WTC11 (cell line): Measurements from ENCODE around the gene PICALM. TPM values are rescaled to one million over a fixed set of nuclear protein-coding genes. Genes with fewer than 3 reads are reported as not detected.

Experiments used
- ATAC-seq: fragments of 200-7000 bp; cut with Tn5 transposase; 2 replicates; pipeline ENCODE4 v1.10.0; 2021; ENCODE audit warnings: mild to moderate bottlenecking, moderate library complexity
- CTCF ChIA-PET: fragments of 300-600 bp; sonication (Branson Sonifier 250); formaldehyde crosslinking; loops from one replicate; lab custom pipeline; 2021; ENCODE audit warnings: antibody characterized with exemption; lab: Charles Lee
- POLR2A ChIA-PET: fragments of 350-600 bp; sonication (Branson Sonifier 250); formaldehyde crosslinking; loops from one replicate; lab custom pipeline; 2021; ENCODE audit warnings: antibody characterized with exemption; lab: Charles Lee
- DNase-seq: peaks from one replicate; pipeline ENCODE4 v3.0.0; 2021; ENCODE audit warnings: low spot score
- H3K27ac Mint-ChIP-seq: 2 replicates; pipeline ENCODE4 v1.8.0; 2021; ENCODE audit warnings: mixed read lengths
- H3K27me3 Mint-ChIP-seq: 2 replicates; pipeline ENCODE4 v1.8.0; 2021; ENCODE audit warnings: low read depth, mild to moderate bottlenecking, moderate library complexity, mixed read lengths
- H3K36me3 Mint-ChIP-seq: 2 replicates; pipeline ENCODE4 v1.8.0; 2021; ENCODE audit warnings: mixed read lengths
- H3K4me1 Mint-ChIP-seq: 2 replicates; pipeline ENCODE4 v1.8.0; 2022; ENCODE audit warnings: mixed read lengths
- H3K4me3 Mint-ChIP-seq: 2 replicates; pipeline ENCODE4 v1.8.0; 2021; ENCODE audit warnings: mild to moderate bottlenecking, moderate library complexity, mixed read lengths
- H3K9me3 Mint-ChIP-seq: 2 replicates; pipeline ENCODE4 v1.8.0; 2021; ENCODE audit warnings: mixed read lengths
- ARID4B ChIP-seq: sonication (generic); formaldehyde crosslinking; IDR thresholded peaks from 2 replicates; pipeline ENCODE4 v1.8.0; 2023; ENCODE audit warnings: missing genetic modification reagents, mild to moderate bottlenecking, borderline replicate concordance
- ATF3 ChIP-seq: sonication (generic); formaldehyde crosslinking; conservative IDR thresholded peaks from 2 replicates; pipeline ENCODE4 v1.8.1; 2022; ENCODE audit warnings: mild to moderate bottlenecking, missing genetic modification reagents
- ATF6 ChIP-seq: sonication (generic); formaldehyde crosslinking; IDR thresholded peaks from 2 replicates; pipeline ENCODE4 v1.8.1; 2023; ENCODE audit warnings: mild to moderate bottlenecking, missing genetic modification reagents
- CREB1 ChIP-seq: sonication (generic); formaldehyde crosslinking; IDR thresholded peaks from 2 replicates; pipeline ENCODE4 v1.8.0; 2023; ENCODE audit warnings: mild to moderate bottlenecking, missing genetic modification reagents
- E2F1 ChIP-seq: sonication (generic); formaldehyde crosslinking; IDR thresholded peaks from 2 replicates; pipeline ENCODE4 v1.8.0; 2022; ENCODE audit warnings: mild to moderate bottlenecking, missing genetic modification reagents
- E2F5 ChIP-seq: sonication (generic); formaldehyde crosslinking; IDR thresholded peaks from 2 replicates; pipeline ENCODE4 v1.8.1; 2022; ENCODE audit warnings: mild to moderate bottlenecking, moderate library complexity, missing genetic modification reagents
- EMX1 ChIP-seq: fragments of 250-450 bp; sonication (Bioruptor Pico); IDR thresholded peaks from 2 replicates; pipeline ENCODE4 v1.8.0; 2021; ENCODE audit warnings: mild to moderate bottlenecking
- HMGA2 ChIP-seq: fragments of 250-450 bp; sonication (Bioruptor Pico); IDR thresholded peaks from 2 replicates; pipeline ENCODE4 v1.4.0; 2021; ENCODE audit warnings: mild to moderate bottlenecking, moderate library complexity
- MAX ChIP-seq: sonication (generic); formaldehyde crosslinking; IDR thresholded peaks from 2 replicates; pipeline ENCODE4 v1.8.0; 2022; ENCODE audit warnings: mild to moderate bottlenecking, missing genetic modification reagents
- MLX ChIP-seq: sonication (generic); formaldehyde crosslinking; IDR thresholded peaks from 2 replicates; pipeline ENCODE4 v1.8.1; 2023; ENCODE audit warnings: mild to moderate bottlenecking, missing genetic modification reagents, moderate library complexity
- MXD4 ChIP-seq: fragments of 250-450 bp; sonication (Bioruptor Pico); IDR thresholded peaks from 2 replicates; pipeline ENCODE4 v1.8.0; 2021; ENCODE audit warnings: mild to moderate bottlenecking, moderate library complexity, borderline replicate concordance
- MYBL2 ChIP-seq: sonication (generic); formaldehyde crosslinking; IDR thresholded peaks from 2 replicates; pipeline ENCODE4 v1.8.1; 2023; ENCODE audit warnings: mild to moderate bottlenecking, moderate library complexity, missing genetic modification reagents
- RORB ChIP-seq: fragments of 250-450 bp; sonication (Bioruptor Pico); IDR thresholded peaks from 2 replicates; pipeline ENCODE4 v1.9.0; 2021; ENCODE audit warnings: mild to moderate bottlenecking
- SOX15 ChIP-seq: fragments of 250-450 bp; sonication (Bioruptor Pico); IDR thresholded peaks from 2 replicates; pipeline ENCODE4 v1.9.0; 2021; ENCODE audit warnings: mild to moderate bottlenecking
- TP53 ChIP-seq: sonication (generic); formaldehyde crosslinking; IDR thresholded peaks from 2 replicates; pipeline ENCODE4 v1.8.1; 2023; ENCODE audit warnings: mild to moderate bottlenecking, missing genetic modification reagents
- ZNF121 ChIP-seq: sonication (generic); formaldehyde crosslinking; IDR thresholded peaks from 2 replicates; pipeline ENCODE4 v1.8.0; 2023; ENCODE audit warnings: missing genetic modification reagents
- ZNF232 ChIP-seq: sonication (generic); formaldehyde crosslinking; IDR thresholded peaks from 2 replicates; pipeline ENCODE4 v1.8.0; 2022; ENCODE audit warnings: mild to moderate bottlenecking, missing genetic modification reagents
- ZNF263 ChIP-seq: sonication (generic); formaldehyde crosslinking; IDR thresholded peaks from 2 replicates; pipeline ENCODE4 v1.8.1; 2022; ENCODE audit warnings: low read depth, mild to moderate bottlenecking, moderate library complexity, missing genetic modification reagents
- ZNF317 ChIP-seq: sonication (generic); formaldehyde crosslinking; IDR thresholded peaks from 2 replicates; pipeline ENCODE4 v1.8.1; 2023; ENCODE audit warnings: low read depth, mild to moderate bottlenecking, moderate library complexity, missing genetic modification reagents, borderline replicate concordance
- ZNF416 ChIP-seq: fragments of 250-450 bp; sonication (Bioruptor Pico); IDR thresholded peaks from 2 replicates; pipeline ENCODE4 v1.9.0; 2021; ENCODE audit warnings: mild to moderate bottlenecking, inconsistent platforms
- ZNF425 ChIP-seq: fragments of 250-450 bp; sonication (Bioruptor Pico); conservative IDR thresholded peaks from 2 replicates; pipeline ENCODE4 v1.9.0; 2021; ENCODE audit warnings: mild to moderate bottlenecking
- ZNF671 ChIP-seq: fragments of 250-450 bp; sonication (Bioruptor Pico); IDR thresholded peaks from 2 replicates; pipeline ENCODE4 v1.8.0; 2021; ENCODE audit warnings: mild to moderate bottlenecking
- total RNA-seq: library from RNA; stranded (reverse); gene quantifications from 3 replicates; pipeline ENCODE4 v1.2.3, GENCODE V29; 2021

The PICALM gene
- total RNA-seq, 1 experiment from 2014 or later, result 69.9 TPM

- no peaks in the 10 kb centered on the region for H3K9me3 Mint-ChIP-seq
- DNase-seq, result no peak
- TF ChIP-seq CREB1 (CRISPR knock-in tag) (no peak), E2F5 (CRISPR knock-in tag) (no peak), ZNF263 (CRISPR knock-in tag) (no peak), ZNF317 (no peak), SOX15 (CRISPR knock-in tag) (no peak), EMX1 (CRISPR knock-in tag) (no peak), ZNF232 (CRISPR knock-in tag) (no peak), MXD4 (CRISPR knock-in tag) (no peak), ZNF671 (no peak), ARID4B (no peak), ATF6 (CRISPR knock-in tag) (no peak)
- H3K36me3 Mint-ChIP-seq, result no peaks in the 10 kb centered on the region
- no peaks in the 10 kb centered on the region for H3K4me1 Mint-ChIP-seq
- ChIA-PET POLR2A (no interaction called here), CTCF (no interaction called here)
- no peak for ATAC-seq
- H3K27ac Mint-ChIP-seq, result no peak overlapping the region
- no peak overlapping the region for H3K4me3 Mint-ChIP-seq
- H3K27me3 Mint-ChIP-seq, result no peaks in the 10 kb centered on the region
These were observed 31.0 kb upstream of the PICALM start for GRCh38 chr11:86099874-86100273.

- no peaks in the 10 kb centered on the region for H3K36me3 Mint-ChIP-seq
- ChIA-PET POLR2A (no interaction called here), CTCF (no interaction called here)
- TF ChIP-seq ZNF416 (CRISPR knock-in tag) (no peak), ZNF263 (CRISPR knock-in tag) (no peak), MLX (no peak), ZNF121 (CRISPR knock-in tag) (no peak), TP53 (no peak), E2F1 (CRISPR knock-in tag) (no peak), MAX (CRISPR knock-in tag) (no peak), MYBL2 (no peak), RORB (CRISPR knock-in tag) (no peak), ATF3 (no peak), ZNF425 (no peak), HMGA2 (CRISPR knock-in tag) (no peak), E2F5 (CRISPR knock-in tag) (no peak)
- H3K27me3 Mint-ChIP-seq, result no peaks in the 10 kb centered on the region
- ATAC-seq (no peak), DNase-seq (no peak)
- H3K9me3 Mint-ChIP-seq, result no peaks in the 10 kb centered on the region
- H3K27ac Mint-ChIP-seq, result no peak overlapping the region
- H3K4me3 Mint-ChIP-seq, result no peak overlapping the region
- H3K4me1 Mint-ChIP-seq, result no peaks in the 10 kb centered on the region
These were observed 29.1 kb upstream of the PICALM start for GRCh38 chr11:86097980-86098379.
